ENCODE results near the gene MADD. TPM values are rescaled to one million over a fixed set of nuclear protein-coding genes. Genes with fewer than 3 reads are reported as not detected.

The MADD gene
- total RNA-seq, 1 experiment from 2014 or later, result 41.0 TPM

DNA sequence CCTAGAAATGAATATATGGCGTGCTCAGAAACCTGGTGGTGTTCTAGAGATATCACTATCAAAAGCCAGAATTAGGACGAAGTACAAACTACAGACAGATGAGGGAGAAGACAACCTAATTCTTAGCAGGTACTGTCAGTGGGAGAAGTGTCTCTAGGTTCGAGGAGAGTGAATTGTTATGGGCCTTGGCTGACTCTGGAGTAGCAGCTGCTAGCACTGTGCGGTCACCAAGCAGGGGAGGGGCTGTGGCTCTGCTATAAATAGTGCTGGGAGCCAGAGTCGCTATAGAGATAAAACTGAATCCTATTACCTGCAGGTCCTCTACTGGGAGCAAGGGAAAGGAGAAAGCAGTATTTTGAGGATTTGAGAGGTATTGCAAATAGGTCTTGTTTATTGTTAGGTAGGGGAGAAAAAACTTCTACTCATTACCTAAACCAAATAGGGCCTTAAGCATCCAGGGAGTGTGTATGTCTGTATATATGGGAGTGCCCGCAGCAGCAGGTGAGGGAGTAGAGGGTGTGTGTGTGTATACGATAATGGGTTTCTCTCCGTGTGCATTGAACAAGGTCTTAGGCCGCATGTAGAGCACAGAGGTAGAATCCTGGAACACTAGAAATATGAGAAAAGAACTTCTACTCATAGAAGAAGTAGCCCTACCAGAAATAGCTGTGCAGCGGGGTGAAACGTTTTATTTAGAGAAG, 2.2 kb downstream of the MADD start:
- Mint-ChIP-seq H3K27me3 (ENCODE audit: low read depth) (no peaks in the 10 kb centered on the region), H3K36me3 (ENCODE audit: insufficient read depth in 1 of 3, low read depth in 3 of 3) (peaks cover 16 to 30% (median 25%) of the 10 kb centered on the region in 3 experiments; a peak in 6 of 7 replicates), H3K9me3 (no peaks in the 10 kb centered on the region), H3K4me3 (peak overlapping the region; percentile 19 to 87; a peak in 2 of 5 replicates), H3K4me1 (peaks cover 36 to 45% of the 10 kb centered on the region in 2 experiments), H3K27ac (no peak overlapping the region)
- Histone ChIP-seq H3K18ac (ENCODE audit: insufficient read length, low read depth, low read length) (no peak overlapping the region), H3K14ac (ENCODE audit: insufficient read depth, low read length) (no peak overlapping the region), H3K23ac (ENCODE audit: insufficient read length, low read depth, low read length) (no peak overlapping the region), H3K4ac (ENCODE audit: low read depth, low read length) (no peak overlapping the region), H2AFZ (ENCODE audit: low read length) (no peak overlapping the region), H3K27me3 (ENCODE audit: insufficient read depth, low read length) (no peaks in the 10 kb centered on the region), H2BK12ac (ENCODE audit: insufficient read length, low read depth, low read length) (no peak overlapping the region), H3K9ac (ENCODE audit: extremely low read depth, insufficient read length, low read length) (no peak overlapping the region), H2BK15ac (ENCODE audit: low read depth, low read length) (no peak overlapping the region), H4K20me1 (ENCODE audit: control insufficient read depth, insufficient read depth, insufficient read length) (no peaks in the 10 kb centered on the region), H2BK5ac (ENCODE audit: insufficient read length, low read length) (no peak overlapping the region), H3K56ac (ENCODE audit: insufficient read length, low read depth, low read length) (no peak overlapping the region), H3K4me1 (ENCODE audit: insufficient read depth, low read length) (peaks cover 7% of the 10 kb centered on the region; the same call in 1 of the 2 replicates), H3K23me2 (ENCODE audit: insufficient read length, low read depth, low read length, poor library complexity, severe bottlenecking) (peaks cover 13% of the 10 kb centered on the region), H3K79me2 (ENCODE audit: insufficient read depth, low read length) (peaks cover 12% of the 10 kb centered on the region; the same call in 1 of the 2 replicates), H2BK20ac (ENCODE audit: low read depth, low read length, poor library complexity, severe bottlenecking) (no peak overlapping the region), H4K8ac (replicated peaks; ENCODE audit: insufficient read length, low read depth, low read length) (no peak overlapping the region), H4K91ac (ENCODE audit: insufficient read length, low read depth, low read length) (no peak overlapping the region), H2AK5ac (ENCODE audit: insufficient read length, low read length) (no peak overlapping the region), H3T11ph (ENCODE audit: low read length) (no peak overlapping the region), H3K9me3 (ENCODE audit: control insufficient read depth, low read depth, low read length) (no peaks in the 10 kb centered on the region), H3K79me1 (ENCODE audit: insufficient read depth, low read depth, low read length, poor library complexity, severe bottlenecking) (no peaks in the 10 kb centered on the region), H4K5ac (ENCODE audit: insufficient read length, low read depth, low read length) (no peak overlapping the region), H2BK120ac (ENCODE audit: low read depth, low read length, poor library complexity, severe bottlenecking) (no peak overlapping the region), H3K4me2 (ENCODE audit: insufficient read depth, insufficient read length, low read length) (no peak overlapping the region), H3K27ac (ENCODE audit: insufficient read length, low read depth, low read length) (no peak overlapping the region)
- no CpG with 5 or more reads among the region's 11 CpGs for WGBS (ENCODE audit: extremely low coverage, insufficient read length, low lambda C conversion rate)
- DNase-seq, result no peak
- TF ChIP-seq, protein P1, sequence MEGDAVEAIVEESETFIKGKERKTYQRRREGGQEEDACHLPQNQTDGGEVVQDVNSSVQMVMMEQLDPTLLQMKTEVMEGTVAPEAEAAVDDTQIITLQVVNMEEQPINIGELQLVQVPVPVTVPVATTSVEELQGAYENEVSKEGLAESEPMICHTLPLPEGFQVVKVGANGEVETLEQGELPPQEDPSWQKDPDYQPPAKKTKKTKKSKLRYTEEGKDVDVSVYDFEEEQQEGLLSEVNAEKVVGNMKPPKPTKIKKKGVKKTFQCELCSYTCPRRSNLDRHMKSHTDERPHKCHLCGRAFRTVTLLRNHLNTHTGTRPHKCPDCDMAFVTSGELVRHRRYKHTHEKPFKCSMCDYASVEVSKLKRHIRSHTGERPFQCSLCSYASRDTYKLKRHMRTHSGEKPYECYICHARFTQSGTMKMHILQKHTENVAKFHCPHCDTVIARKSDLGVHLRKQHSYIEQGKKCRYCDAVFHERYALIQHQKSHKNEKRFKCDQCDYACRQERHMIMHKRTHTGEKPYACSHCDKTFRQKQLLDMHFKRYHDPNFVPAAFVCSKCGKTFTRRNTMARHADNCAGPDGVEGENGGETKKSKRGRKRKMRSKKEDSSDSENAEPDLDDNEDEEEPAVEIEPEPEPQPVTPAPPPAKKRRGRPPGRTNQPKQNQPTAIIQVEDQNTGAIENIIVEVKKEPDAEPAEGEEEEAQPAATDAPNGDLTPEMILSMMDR (conservative IDR thresholded peaks at IDR 0.05), result no peak
